Breast epithelium (tissue), 4 donors: ENCODE data around the gene BARX2. TPM values are rescaled to one million over a fixed set of nuclear protein-coding genes. Genes with fewer than 3 reads are reported as not detected.
A peak's percentile ranks its signal among the peaks of the same experiment; 100 is the strongest.

Experiments used
- DNase-seq, 2 donors: peaks; one replicate each; pipeline ENCODE4 v3.0.0-alpha.2; 2019; ENCODE audit warnings: low spot score in 2 of 2
- H3K27ac ChIP-seq, 2 donors: fragments of 200-600 bp; sonication (generic) in 1 of 2; one replicate each; pipeline ENCODE4 v1.5.1; 2016 to 2019; ENCODE audit warnings: mild to moderate bottlenecking in 1 of 2
- H3K27me3 ChIP-seq, 2 donors: fragments of 200-600 bp; sonication (generic) in 1 of 2; one replicate each; pipeline versions ENCODE4 v1.5.1 to v1.6.0; 2017 to 2019; ENCODE audit warnings: control low read depth in 1 of 2, mild to moderate bottlenecking in 1 of 2
- H3K36me3 ChIP-seq: fragments of 200-600 bp; one replicate; pipeline ENCODE4 v1.5.1; 2019
- H3K4me1 ChIP-seq, 2 donors: fragments of 200-600 bp; sonication (generic); one replicate each; pipeline ENCODE4 v1.5.1; 2016 to 2019; ENCODE audit warnings: control low read depth in 1 of 2
- H3K4me3 ChIP-seq, 3 donors: fragments of 200-600 bp; sonication (generic); 1 replicate in 2 of 3; 2 replicates in 1 of 3; pipeline ENCODE4 v1.5.1; 2016 to 2019; ENCODE audit warnings: mild to moderate bottlenecking in 3 of 3, moderate library complexity in 2 of 3
- H3K9me3 ChIP-seq, 2 donors: fragments of 200-600 bp; sonication (generic) in 1 of 2; one replicate each; pipeline ENCODE4 v1.5.1; 2016 to 2019; ENCODE audit warnings: control low read depth in 1 of 2
- CTCF ChIP-seq, 3 donors: fragments of 450-650 bp; IDR thresholded peaks; one replicate each; pipeline ENCODE4 v1.5.1; 2016 to 2017; ENCODE audit warnings: antibody characterized with exemption in 3 of 3, mild to moderate bottlenecking in 3 of 3, moderate library complexity in 3 of 3
- POLR2A ChIP-seq: fragments of 450-650 bp; IDR thresholded peaks from one replicate; pipeline ENCODE4 v1.6.1; 2016; ENCODE audit warnings: antibody characterized with exemption, mild to moderate bottlenecking, moderate library complexity
- POLR2AphosphoS5 ChIP-seq, 3 donors: sonication (generic); formaldehyde crosslinking; IDR thresholded peaks; one replicate each; pipeline ENCODE4 v1.6.1; 2017; ENCODE audit warnings: antibody characterized with exemption in 3 of 3
- intact Hi-C: fragments of 100-400 bp; cut with DNase I; formaldehyde crosslinking; loops from one replicate; pipeline ENCODE4 v1.15.1; 2023; ENCODE audit warnings: low total_unique reads
- total RNA-seq, 3 donors: library from RNA; depleted of rRNA; stranded (reverse); fragments of >200 nt; gene quantifications; one replicate each; pipeline ENCODE4 v1.1.0, GENCODE V29; 2016

BARX2 gene
- total RNA-seq, 3 donors from 2014 or later = 8.2 to 19.5 TPM; not detected in 1

- TF ChIP-seq CTCF (IDR thresholded peaks at IDR 0.05) = no peak
- TF ChIP-seq POLR2A = no peak
- no peak for TF ChIP-seq POLR2AphosphoS5 (IDR thresholded peaks at IDR 0.05)
- intact Hi-C loops = no loop called here
- H3K4me3 ChIP-seq = no peak overlapping the region
Observed at GRCh38 chr11:129435499-129436245, 60.0 kb downstream of the BARX2 start.

GRCh38 chr11:129436573-129436972 is 60.9 kb downstream of the BARX2 start:
- H3K9me3 ChIP-seq = peaks cover 0 to under 1% of the 10 kb centered on the region in 2 donors
- no peak for DNase-seq
- peaks cover 0 to 3% of the 10 kb centered on the region in 2 donors for H3K4me1 ChIP-seq
- no peaks in the 10 kb centered on the region for H3K36me3 ChIP-seq
- no peak overlapping the region for H3K27ac ChIP-seq
- no peak overlapping the region for H3K4me3 ChIP-seq
- intact Hi-C loops = no loop called here
- TF ChIP-seq POLR2AphosphoS5 (IDR thresholded peaks at IDR 0.05) (no peak), CTCF (IDR thresholded peaks at IDR 0.05) (no peak), POLR2A (no peak)
- no peaks in the 10 kb centered on the region for H3K27me3 ChIP-seq

More at GRCh38 chr11:129435499-129436245, 60.0 kb downstream of the BARX2 start:
- peaks cover 0 to 3% of the 10 kb centered on the region in 2 donors for H3K4me1 ChIP-seq
- no peaks in the 10 kb centered on the region for H3K36me3 ChIP-seq
- peak overlapping the region in 1 of 2 donors; percentile 19 for H3K27ac ChIP-seq
- no peak for DNase-seq
- no peaks in the 10 kb centered on the region for H3K27me3 ChIP-seq
- H3K9me3 ChIP-seq = peaks cover 0 to 8% of the 10 kb centered on the region in 2 donors

- no peak for TF ChIP-seq CTCF (IDR thresholded peaks at IDR 0.05)
- no peak for TF ChIP-seq POLR2A
- TF ChIP-seq POLR2AphosphoS5 (IDR thresholded peaks at IDR 0.05) = peak in 1 of 3 donors; percentile 14
- DNase-seq = peak in 1 of 2 donors; percentile 42
- no peaks in the 10 kb centered on the region for H3K27me3 ChIP-seq
- H3K4me3 ChIP-seq = no peak overlapping the region
- H3K36me3 ChIP-seq = no peaks in the 10 kb centered on the region
- H3K9me3 ChIP-seq = no peaks in the 10 kb centered on the region
- intact Hi-C loops = loop anchor here (2.0 kb wide), 1 partner anchor 47 kb away; no protein-coding TSS in a partner anchor
- H3K4me1 ChIP-seq = peaks cover 0 to 3% of the 10 kb centered on the region in 2 donors
- H3K27ac ChIP-seq = peak overlapping the region in 1 of 2 donors; percentile 30
Observed at GRCh38 chr11:129440028-129440713, 64.5 kb downstream of the BARX2 start.

- no peak for TF ChIP-seq CTCF (IDR thresholded peaks at IDR 0.05)
- no peak for TF ChIP-seq POLR2A
- TF ChIP-seq POLR2AphosphoS5 (IDR thresholded peaks at IDR 0.05) = no peak
- Histone ChIP-seq H3K9me3 (no peaks in the 10 kb centered on the region), H3K4me1 (peaks cover 0 to 3% of the 10 kb centered on the region in 2 donors), H3K27me3 (no peaks in the 10 kb centered on the region), H3K4me3 (no peak overlapping the region), H3K27ac (no peak overlapping the region), H3K36me3 (no peaks in the 10 kb centered on the region)
- DNase-seq = no peak
- intact Hi-C loops = no loop called here
Observed at GRCh38 chr11:129442171-129442570, 66.5 kb downstream of the BARX2 start.

- H3K4me3 ChIP-seq = no peak overlapping the region
- intact Hi-C loops = no loop called here
- TF ChIP-seq CTCF (IDR thresholded peaks at IDR 0.05) = no peak
- no peak for TF ChIP-seq POLR2AphosphoS5 (IDR thresholded peaks at IDR 0.05)
- TF ChIP-seq POLR2A = no peak
- no peak overlapping the region for H3K27ac ChIP-seq
- peaks cover 0 to 3% of the 10 kb centered on the region in 2 donors for H3K4me1 ChIP-seq
- DNase-seq = no peak
- H3K36me3 ChIP-seq = no peaks in the 10 kb centered on the region
- peaks cover 0 to under 1% of the 10 kb centered on the region in 2 donors for H3K9me3 ChIP-seq
- H3K27me3 ChIP-seq = no peaks in the 10 kb centered on the region
Observed at GRCh38 chr11:129443276-129443675, 67.6 kb downstream of the BARX2 start.
